HG03139 (cell line): ENCODE results near the gene JADE1.

Experiments used
- ATAC-seq: cut with Tn5 transposase; IDR thresholded peaks from one replicate; pipeline ENCODE4 v1.9.1; 2021; ENCODE audit not compliant: unreplicated experiment

JADE1 gene

DNA sequence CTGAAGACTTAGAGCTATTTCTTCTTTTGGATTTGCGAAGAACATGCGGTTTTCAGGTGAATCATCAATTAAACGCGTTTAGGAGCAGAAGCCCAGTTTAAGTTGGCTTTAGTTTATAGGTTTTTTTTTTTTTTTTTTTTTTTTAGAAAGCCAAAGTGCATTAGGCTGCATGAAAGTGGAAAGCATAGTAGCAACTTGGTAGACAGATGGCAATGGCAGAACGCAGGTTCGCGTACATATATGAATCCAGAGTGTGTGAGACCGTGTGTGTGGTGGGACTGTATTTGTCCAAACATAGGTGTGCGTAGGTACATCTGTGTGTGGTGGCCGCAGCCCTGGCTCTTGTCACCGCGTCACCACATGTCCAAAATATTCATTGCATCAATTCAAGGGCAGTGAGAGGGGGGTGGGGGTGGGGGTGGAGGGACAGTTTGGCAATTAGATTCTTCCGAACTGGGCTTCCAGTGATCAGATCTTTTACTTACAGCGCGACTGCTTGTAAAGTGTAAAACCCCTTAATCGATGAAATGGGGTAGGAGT, 901 bp downstream of the JADE1 start:
- no peak for ATAC-seq

DNA sequence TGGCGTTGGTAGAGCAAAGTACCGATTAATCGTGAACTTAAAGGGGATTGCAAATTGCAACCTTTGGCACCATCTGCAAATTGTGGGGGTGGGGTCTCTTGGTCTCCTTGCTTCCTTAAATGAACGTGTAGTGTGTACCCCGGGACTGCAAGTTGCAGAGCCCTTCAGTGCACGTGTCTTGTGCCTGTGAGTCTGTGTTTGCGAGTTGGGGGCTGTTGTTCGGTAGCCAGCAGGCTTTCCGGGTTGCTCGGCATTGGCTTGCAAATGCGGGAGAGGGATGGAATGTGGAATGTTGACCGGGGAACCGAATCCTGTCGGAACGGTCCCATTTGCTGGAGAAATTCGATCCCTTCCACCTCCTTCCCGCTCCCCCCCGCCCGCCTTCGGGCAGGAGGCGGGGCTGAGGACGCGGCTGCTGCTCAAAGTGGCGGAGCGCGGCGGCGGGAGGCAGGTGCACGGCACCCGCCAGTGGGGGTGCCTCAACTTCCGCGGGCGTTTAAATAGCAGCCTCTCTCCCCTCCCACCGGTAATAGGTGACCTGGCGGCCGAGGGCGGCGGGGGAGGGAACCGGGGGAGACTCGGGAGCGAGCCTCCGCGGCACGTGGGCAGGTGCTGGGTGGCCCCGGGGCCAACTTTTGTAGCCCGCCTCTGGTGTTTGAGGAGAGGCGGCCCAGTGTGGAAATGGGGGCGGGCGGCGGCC, 1.5 kb downstream of the JADE1 start:
- ATAC-seq = peak; percentile 45

DNA sequence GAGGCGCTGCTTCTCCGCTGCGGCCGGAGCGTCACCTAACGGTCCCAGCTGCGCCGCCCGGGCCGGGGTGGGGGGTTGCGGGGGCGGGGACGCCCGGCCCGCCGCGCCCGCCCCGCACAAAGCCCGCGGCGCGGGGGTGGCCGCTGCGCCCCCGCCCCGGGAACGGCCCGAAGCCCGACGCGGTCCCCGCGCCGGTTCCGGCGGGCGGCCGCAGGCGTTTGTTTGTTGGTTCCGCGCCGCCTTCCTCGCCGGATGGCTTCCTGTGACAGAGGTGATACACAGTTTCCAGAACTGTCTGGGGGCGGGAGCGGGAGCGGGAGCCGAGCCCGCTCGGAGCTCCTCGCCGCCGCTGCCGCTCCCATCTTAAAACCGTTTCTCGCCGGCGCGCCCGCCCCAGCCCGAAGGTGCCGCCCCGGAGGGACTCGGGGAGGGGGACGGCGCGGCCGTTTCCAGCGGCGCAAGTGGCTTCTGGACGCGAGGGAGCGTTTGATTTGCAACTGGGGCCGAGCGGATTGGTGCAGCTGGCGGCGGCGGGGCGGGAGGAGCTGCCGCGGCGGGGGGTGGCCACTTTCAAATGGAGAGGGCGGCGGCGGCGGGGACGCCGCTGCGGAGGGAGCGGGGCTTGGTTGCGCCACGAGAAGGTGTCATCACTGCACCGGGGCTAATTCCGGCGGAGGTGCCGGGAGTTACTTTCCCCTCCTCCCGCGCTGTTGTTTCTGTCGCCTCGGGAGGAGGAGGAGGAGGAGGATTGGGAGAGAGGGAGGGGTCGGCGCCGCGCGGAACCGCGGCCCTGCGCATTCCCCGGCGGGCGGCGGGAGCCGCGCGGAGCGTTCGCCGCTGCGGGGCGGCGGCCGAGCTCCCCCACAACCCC, 2.3 kb downstream of the JADE1 start:
- peak; percentile 45 for ATAC-seq

DNA sequence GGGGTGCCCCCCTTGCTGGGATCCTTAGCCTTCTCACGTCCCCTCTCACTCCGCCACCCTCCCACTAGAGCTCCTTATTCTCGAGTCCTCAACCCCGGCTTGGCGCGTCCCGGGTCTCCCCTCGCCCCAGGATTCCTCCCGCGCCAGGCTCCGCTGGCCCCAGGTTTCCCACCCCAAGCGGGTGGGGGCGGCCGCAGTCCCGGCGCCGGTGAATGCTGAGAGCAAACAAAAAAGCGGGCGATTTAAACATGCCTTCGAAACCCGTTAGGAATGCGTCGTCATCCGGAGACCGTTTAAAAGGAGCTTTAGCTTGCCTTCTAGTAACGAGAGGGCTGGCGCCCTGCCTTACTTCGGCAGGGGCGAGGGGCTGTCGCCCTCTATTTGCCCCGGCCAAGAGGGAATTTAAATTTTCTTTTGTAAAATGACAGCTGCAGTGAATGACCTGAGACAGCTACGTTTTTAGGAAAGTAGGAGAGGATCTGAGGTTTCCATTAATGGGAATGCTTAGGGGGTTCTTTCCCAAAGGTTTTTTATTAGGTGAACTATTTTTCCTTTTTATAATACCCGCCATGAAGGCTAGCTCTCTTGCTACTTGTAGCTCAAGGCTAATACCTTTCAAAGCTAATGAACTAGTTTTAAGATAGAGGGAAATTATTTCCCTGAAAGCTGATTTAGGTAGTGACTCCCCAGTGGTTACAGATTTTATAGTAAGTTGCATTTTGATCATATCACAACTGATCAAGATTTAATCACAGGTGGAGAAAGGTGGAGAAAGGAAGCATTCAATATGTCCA, 3.1 kb downstream of the JADE1 start:
- peak; percentile 0 for ATAC-seq

DNA sequence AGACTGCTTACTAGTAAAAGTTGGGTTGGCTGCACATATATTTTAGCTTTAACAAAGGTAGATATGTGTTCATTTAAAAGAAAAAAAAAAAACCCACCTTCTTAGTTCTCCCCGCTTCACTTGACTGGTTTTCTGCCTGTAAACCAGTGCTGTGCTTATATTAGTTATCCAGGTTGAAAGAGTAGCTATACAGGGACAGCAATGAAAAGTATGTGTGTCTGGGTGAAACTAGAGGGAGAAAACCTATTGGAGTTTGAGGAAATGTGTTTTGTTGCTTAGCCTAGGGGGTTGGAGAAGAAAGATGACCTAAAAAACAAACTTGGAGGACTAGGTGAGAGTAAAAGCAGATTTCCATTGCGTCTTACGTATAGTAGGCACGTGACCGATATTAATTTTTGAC, 4.5 kb downstream of the JADE1 start:
- ATAC-seq = no peak

DNA sequence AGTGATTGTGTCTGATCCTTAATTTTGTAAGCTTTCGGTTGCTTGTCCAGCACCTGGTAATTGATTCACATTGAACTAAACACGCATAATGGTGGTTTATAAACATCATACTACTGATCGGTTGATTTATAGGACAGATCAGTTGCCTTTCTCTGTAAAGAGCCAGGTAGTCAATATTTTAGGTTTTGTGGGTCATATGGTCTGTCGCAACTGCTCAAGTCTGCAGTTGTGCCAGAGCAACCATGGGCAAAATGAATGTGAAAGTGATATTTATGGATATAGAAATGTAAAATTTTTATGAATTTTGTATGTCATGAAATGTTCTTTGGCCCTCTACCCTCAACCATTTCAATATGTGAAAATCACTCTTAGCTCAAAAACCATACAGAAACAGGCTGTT, 8.9 kb downstream of the JADE1 start:
- ATAC-seq = no peak

DNA sequence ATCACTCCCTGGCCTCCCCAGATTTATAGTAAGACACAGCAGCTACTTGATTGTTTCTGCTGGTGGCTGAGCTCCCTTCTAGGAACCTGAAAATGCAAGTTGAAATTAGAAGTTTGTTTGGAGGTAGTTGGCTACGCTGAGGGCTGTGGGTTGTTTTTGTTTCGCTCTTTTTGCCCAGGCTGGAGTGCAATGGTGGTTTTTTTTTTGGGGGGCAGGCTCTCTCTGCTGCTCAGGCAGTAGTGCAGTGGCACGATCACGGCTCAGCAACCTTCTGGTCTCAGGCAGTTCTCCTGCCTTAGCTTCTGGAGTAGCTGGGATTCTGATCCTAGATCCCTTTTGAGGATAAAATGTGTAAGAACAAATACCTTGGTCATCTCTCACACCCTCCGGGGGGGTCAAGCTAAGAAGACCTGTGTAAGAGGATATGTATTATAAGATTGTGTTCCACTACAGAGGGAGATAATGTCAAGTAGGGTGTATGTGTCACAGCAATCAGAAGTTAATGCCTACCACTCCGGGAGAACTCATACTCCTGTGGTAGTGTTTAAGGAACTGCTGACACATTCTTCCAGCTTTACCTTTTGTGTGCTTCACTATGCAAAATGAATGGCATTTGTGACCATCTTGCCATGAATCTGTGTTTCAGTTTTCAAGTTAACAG, 9.7 kb downstream of the JADE1 start:
- no peak for ATAC-seq

DNA sequence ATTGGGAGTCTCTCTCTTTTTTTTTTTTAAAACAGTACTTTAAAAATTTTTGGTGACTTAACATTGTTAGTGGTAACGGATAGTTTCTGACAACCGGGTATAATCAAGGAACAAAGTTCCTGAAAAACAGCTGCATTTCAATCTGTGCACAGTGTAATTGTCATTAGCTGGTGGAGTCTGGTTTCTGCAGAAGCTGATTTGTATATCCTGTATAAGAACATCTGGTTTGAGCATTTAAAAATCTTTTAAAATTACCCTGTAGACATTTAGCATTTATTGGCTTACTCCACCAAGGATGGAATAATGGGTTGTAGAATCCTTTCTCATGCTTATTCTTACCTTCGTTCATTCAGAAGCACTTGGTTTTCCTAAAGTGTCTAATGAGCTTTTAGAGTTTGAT, 11.2 kb downstream of the JADE1 start:
- no peak for ATAC-seq

DNA sequence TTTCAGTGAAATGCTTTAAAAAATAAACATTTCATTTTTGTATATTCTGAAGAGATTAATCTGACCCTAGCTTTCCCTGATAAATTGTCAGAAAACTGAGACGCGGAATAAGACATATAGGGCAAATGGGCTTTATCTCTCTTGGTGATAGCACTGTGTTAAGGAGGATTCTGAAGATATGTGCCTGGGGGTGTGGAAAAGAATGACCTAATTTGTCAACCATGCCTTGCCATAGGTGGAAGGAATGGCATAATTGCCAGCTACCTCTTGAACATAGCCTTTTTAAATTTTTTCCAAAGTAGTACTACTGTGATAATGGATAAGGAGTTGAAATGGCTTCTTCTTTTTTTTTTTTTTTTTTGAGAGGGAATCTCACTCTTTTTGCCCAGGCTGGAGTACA, 11.7 kb downstream of the JADE1 start:
- ATAC-seq = no peak

DNA sequence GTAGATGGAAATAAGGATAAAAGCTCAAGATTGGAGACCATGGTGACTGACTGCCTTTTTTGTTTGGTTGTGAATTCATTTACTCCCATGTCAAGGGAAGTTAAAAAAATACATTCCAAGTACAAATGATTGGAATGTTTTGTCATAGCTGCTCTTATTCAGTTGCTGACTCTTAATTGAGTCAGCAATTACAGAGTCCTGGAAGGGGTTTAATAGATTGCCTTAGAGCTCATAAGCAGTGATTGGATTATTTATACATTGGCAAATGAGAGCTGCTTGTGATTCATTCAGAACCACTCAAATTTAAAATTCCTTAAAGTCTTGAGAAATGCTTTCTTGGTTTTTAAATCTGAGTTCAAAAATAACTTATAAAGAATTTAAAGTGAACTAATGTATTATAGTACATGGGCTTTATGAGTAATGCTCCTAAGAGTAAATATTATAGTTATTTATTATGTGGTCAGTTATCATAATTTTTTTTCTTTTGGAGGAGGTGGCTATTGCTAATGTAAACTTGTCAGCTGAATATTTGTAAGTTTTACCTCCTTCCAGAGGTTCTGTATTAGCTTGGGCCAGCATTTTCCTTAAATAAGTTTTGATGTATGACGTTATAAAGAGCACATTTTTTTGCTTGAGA, 13.6 kb downstream of the JADE1 start:
- no peak for ATAC-seq

DNA sequence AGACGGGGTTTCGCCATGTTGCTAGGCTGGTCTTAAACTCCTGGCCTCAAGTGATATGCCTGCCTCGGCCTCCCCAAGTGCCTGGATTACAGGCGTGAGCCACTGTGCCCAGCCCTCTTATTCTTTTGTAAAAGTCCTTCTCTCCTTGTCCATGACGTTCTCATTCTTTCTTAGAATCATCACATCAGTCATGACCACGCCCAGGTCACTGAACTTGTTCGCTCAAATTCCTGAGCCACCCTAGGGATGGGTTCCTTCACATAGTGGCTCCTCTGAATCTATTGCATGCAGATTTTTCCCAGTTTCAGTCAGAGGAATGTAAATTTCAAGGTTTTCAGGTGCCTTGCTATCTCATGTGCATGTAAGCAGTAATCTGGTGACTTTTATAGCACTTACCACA, 15.7 kb downstream of the JADE1 start:
- ATAC-seq = no peak

DNA sequence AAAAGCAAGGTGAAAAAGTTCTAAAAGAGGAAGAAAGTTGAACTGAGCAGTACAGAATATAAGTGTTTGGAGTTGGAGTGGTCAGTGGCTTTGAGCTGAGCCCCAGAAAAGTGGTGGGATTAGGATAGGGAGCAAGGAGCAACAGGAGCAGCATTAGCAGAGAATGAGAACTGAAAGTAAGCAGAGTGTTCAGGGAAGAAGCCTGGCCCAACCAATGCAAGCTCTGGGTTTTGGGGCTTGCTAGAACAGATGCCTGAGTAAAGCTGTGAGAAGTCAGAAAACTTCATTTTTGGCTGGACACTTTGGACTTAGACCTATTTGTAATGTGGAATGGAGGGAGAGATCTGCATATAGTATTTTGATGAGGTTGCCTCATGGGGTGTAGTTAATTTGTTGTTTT, 17.8 kb downstream of the JADE1 start:
- no peak for ATAC-seq

DNA sequence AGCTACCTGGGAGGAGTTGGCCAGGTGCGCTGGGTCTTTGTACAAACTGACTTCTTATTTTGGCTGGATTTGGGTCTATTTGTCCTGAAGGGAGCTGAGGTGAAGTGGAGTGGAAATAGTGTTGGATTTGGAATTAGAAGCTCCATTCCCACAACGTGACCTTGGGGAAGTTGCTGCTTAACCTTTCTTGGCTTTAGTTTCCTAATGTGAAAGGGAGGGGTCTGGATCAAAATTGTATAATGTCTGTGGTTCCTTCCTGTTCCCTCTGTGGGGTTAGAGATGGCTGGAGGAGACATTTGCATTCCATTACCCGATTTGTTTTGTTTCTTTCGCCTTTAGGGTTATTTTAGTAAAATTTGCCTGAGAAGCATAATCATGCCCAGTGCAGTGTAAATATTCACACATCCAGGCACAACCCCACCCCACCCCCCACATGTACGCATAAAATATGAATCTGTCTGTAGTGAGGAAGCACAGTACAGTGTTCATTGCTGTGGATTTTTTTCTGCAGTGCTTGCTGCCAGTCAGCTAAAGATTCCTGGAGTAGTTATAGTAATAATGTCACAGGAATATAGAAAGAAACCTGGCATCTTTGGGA, 21.5 kb downstream of the JADE1 start:
- peak; percentile 31 for ATAC-seq

DNA sequence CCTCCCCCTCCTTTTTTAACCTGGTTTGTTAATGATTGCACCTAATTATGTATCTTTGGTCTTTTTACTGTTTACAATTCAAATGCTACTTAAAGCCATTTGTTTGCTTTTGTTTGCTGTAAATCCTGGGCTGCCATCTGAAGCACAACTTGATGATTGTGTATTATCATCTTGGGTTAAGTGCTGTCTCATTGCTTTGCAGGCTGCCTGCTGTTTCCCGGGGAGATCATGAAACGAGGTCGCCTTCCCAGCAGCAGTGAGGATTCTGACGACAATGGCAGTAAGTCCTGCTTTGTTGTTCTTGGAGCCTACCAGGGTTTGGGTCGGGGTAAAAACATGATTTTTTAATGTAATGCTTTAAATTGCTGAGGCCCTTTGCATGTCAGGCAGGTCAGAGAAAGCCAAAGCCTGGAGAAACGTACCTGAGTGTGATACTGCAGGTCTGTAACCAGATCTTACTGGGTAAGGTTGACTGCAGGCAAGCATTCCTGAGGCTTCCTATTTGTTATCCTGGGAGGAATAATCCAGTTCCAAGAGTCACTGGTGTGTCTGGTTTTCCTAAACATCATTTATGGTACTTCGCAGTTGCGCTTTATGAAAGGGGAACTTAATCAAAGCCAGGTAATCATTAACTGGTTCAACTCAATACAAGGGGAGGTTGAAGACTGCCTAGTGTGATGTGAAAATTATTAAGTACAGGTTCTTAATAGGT, 22.2 kb downstream of the JADE1 start:
- ATAC-seq = peak; percentile 50

DNA sequence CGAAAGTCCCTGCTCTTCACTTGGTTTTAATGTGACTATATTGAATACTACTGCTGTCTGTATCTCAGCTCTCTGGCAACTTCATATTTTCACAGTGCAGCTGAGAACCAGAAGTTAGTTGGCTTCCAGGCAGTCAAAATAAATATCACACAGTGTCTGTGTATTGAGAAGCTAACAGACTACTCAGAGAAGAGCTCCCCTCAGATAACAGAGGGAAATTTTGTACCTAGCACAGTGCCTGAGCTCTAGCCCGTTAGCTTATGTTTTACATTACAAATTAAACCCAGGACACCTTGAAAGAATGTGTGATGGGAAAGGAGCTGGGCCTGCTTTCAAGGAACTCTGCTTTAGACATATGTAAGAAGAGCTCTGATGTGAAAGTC, 22.7 kb downstream of the JADE1 start:
- peak; percentile 7 for ATAC-seq

DNA sequence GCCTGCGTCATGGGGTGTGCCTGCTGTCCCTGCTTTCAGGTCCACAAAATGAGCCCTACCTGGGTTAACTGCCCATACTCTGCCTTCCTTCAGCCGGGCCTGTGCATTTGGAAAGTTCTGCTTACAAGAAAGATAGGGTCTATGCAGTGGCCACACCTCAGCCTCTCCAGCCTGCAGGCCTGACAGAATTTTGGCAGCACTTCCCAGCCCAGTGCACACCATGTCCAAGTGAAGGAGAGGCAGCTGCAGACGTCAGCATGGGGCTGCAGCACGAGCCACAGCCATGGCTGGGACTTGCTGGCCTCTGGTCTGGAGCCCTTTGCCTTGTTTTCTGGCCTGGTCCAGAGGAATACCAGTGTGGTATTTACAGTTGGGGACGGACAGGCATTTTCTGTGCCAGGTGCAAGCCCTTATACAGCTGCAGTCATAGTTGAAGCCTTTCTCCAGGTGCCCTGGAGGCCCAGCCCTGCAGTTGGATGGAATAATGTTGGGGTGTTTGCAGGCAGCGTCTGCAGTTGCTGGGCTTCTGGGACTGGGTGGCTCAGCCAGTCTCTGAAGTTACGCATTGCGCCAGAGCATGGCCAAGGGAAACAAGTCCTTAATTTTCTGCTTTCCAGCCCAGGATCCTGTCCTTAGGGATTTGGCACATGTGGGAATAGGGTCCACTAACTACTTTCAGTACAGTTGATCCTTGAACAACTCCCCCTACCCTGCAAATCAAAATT, 26.2 kb downstream of the JADE1 start:
- no peak for ATAC-seq

DNA sequence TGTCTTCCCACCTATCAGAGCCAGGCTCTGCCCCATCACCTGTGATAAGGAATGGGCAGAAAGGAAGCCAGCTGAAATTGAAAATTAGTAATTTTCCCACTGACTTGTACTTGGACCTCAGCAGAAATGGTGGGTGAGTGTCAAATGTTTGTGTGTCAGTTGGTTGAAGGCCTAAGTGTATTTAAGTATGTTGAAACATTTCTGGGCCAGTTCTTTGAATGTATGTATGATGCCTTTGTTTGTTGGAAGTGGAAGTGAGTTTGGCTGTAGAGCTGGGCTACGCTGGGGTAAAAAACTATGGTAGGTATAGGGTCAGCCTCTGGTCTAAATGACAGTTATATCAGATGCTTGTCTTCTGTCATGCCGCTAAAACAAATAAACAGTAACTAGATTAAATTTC, 27.7 kb downstream of the JADE1 start:
- no peak for ATAC-seq

DNA sequence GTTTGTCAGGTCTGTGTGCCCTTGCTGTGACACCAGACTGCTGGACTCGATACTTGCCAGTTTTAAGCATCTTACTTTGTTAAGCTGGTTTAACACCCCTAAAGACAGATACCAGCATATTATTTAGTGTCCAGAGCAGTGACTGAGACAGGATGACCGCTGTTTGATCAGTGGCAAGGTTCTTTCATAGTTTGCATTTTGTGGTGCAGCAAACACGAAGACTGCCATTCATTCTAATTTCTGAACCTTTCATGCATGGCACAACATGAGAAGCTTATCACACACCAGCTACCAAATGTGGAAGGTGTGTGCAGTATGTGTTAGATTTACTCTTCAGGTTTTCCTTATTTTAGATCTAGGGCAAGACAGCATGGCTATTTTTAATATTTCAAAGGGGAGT, 28.2 kb downstream of the JADE1 start:
- ATAC-seq = no peak
